NCI-H2196 (cell line): ENCODE results near the gene AMER2.
A peak's percentile ranks its signal among the peaks of the same experiment; 100 is the strongest.

Source experiments
- DNase-seq: peaks from one replicate; lab custom pipeline; 2025; ENCODE audit not compliant: unreplicated experiment; lab: John Stamatoyannopoulos, UW

Gene AMER2, protein sequence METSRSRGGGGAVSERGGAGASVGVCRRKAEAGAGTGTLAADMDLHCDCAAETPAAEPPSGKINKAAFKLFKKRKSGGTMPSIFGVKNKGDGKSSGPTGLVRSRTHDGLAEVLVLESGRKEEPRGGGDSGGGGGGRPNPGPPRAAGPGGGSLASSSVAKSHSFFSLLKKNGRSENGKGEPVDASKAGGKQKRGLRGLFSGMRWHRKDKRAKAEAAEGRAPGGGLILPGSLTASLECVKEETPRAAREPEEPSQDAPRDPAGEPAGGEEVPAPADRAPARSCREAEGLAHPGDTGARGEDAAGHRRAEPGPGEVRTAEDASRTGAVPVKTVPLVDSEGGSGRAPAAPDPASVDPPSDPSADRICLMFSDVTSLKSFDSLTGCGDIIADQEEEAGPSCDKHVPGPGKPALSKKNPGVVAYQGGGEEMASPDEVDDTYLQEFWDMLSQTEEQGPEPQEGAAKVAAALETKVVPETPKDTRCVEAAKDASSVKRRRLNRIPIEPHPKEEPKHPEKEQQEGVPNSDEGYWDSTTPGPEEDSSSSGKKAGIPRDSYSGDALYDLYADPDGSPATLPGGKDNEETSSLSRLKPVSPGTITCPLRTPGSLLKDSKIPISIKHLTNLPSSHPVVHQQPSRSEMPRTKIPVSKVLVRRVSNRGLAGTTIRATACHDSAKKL

DNA sequence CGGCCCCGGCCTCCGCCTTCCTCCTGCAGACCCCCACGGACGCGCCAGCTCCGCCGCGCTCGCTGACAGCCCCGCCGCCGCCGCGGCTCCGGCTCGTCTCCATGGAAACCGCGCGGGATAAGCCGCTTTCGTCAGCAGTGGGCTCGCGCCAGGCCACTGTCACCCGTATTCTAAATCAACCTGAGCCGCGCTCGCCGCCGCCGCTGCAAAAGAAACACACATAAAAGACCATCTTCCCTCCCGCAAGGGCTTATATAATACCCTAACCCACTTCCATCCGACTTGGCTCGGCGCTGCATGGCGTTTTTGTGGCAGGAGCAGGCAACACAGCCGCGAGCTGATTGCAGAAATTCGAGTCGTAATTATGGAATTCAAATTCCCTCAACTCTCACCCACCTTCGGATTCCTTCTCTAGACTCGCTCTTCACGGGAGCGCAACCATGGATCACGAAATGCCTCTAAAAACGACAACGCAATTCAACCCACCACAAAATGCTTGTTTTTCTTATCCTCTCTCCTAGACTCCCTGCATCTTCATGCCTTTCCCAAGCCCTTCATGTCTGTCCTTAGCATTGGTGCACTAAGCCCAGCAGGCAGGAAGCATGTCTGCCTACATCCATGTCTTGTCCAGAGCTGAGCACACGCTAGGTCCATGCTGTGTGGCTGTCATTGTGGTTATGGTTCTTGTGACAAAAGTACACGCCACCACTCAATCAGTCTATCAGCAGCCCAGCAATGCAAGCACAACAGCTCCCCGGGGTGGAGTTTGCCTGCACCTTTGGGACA is at the start of gene AMER2:
AMER2 (minus strand) TSS at position 772 of the 786 bp plus-strand sequence; CDS start at position 103, 669 bp downstream.
- DNase-seq = peak; percentile 37

DNA sequence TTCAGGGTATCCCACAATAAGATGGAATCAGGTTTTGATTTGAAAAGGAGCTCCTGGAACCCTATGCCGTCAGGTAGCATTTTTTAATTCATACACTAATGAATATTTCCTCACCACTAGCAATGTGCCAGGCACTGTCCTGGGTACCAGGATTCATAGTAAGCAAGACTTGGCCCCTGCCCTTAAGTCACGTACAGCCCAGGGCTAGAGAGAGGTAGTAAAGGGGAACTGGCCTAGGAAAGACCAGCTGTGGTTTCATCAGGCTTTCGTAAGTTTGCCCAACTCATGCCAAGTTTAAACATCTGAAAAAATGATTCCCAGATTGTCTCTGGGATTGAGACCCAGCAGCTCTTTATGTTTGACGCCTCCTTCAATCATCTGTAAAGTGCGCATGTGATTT is 45.9 kb upstream of the AMER2 start:
- no peak for DNase-seq

DNA sequence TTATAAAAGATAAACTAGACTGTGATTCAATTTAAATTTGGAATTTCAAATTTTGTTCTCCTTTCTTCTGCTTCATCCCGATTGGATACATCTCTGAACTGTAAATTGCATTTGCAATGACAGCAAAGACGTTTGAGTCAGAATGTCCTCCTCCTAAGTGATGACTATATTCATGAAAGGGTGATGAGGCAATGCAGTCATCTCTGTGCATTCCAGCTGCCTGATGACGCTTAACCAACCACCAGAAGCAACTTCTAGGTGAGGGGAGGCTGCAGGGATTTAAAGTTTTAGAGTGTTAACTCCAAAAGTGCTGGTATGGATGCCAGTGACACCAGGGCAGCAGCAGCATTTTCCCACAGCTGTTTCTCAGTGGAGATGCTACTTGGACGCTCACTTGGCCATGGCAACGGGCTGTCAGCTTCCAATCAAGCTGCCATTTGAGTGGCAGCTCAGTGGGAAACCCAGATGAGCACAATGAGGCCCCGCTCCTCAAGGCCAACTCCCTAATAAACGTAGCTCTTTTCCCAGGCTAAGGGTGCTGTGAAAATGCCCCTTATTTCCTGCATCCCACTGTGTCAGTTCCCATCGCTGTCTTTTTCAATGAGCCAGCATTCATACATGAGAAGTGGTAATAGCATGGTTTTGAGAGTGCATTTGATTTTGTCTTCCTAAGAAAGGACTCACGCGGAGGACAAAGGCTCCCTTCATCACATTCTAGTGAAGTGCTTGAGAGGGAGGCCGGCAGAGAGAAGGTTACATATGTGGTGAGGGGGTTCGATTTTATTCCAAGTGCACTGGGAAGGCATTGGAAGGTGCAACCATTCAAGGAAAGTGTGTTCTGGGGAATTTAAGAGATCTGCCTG is 45.2 kb upstream of the AMER2 start:
- DNase-seq = no peak

DNA sequence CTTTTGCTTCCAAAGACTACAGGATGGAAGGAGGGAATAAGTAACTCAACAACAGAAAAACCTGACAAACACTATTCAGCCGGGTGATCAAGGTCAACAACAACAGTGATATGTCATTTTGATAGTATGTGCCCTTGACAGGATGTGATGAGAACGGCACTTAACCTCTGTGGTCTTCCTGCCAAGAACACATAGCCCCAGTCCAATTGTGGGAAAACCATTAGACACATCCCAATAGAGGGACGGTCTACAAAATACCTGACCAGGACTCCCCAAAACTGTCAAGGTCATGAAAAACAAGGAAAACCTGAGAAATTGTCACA is 43.1 kb upstream of the AMER2 start:
- no peak for DNase-seq

DNA sequence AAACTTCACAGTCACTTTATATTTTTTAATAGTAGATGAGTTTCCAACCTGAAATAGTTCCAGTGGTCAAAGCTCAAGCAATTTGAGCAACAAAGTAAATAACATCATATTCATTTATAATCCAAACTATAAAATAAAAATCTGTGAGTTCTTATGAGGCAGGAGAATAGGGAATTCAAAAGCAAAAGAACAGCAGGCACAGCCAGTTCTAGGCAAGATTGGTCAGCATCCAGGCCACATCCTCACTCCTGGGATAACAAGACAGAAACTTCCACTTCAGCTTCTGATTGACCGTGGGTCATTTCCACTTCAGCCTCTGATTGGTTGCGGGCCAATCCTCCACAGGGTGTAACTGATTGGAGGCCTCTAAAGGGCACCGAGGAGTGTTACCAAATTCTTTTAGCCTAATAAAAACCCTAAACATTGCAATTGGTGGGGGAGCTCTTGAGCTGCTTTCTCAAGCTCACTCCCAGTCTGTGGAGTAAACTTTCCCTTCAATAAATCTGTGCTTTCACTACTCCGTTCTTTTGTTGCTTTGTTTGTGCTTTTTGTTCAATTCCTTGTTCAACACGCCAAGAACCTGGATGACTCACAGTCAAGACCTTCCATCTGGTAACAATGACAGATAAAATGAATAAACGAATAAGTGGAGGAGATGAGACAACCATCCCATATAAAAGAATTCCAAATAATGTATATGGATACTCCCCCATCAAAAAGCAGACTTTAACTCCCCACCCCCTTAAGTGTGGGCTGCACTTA is 42.6 kb upstream of the AMER2 start:
- no peak for DNase-seq

DNA sequence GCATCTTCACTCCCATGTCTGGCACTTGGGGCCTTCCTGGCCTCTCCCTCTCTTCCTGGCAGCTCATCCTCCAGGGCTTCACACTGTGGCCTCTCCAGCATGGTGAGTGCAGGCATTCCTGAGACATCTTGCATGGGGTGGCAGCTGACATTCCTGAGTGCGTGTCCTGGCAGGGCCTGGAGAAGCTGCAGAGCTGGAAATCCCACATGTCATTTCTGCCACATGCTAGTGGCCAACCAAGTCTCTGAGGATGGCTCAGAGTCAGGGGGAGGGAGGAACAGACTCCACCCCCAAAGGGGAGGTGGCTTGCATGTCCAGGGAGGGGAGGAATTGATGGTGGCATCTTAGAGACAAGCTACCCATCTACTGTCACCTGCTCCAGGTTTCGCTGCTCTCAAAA is 41.6 kb upstream of the AMER2 start:
- DNase-seq = no peak

DNA sequence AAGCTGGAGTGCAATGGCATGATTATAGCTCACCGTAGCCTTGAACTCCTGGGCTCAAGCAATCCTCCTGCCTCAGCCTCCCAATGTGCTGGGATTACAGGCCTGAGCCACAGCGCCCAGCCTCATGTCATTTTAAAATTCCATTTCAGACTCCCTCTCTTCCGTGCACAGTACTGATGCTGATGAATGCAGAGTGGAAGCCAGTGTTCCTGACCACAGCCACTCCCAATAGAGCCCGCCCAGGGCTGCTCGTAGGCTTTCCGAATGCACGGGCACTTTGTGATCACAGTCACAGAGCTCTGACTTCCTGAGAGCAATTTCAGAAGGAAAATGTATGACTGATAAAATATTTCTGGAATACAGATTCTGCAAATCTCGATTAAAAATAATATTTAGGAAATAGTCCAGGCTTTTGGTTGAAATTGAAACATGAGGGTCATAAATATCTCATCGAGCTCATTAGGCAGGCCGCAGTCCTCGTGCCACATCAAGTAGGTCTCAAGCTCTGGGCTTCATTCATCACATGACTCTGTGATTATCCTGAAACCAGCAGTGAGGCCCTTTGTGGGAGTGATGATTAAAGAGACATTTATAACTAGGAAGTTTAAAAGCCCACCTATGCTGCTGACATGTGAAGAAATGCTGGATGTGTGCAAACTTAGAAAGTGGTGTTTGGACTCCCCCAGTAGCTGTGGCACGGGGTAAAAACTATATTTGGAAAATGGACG is 38.9 kb upstream of the AMER2 start:
- no peak for DNase-seq

DNA sequence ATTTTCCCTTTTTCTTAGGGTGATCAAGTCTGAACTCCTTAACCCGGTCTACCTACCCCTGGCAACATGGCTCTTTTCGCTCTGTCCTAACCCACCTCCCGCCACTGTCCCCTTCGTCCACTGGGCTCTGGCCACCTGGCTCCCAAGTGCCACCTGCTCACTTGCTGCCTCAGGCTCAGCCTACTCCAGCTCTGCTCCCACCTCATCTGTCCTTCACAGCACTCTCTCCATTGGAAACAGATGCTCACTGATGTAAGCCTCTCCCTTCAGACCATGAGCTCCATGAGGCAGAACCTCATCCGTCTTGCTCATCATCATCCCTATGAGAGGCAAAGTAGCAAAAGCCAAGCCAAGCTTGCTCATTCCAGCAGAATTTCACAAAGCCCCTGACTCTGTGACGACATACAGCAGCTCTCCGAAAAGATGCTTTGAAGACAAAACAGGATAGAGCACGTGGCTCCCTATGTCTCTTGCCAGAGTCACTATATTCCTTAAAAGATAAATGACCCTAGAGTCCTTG is 35.3 kb upstream of the AMER2 start:
- no peak for DNase-seq

DNA sequence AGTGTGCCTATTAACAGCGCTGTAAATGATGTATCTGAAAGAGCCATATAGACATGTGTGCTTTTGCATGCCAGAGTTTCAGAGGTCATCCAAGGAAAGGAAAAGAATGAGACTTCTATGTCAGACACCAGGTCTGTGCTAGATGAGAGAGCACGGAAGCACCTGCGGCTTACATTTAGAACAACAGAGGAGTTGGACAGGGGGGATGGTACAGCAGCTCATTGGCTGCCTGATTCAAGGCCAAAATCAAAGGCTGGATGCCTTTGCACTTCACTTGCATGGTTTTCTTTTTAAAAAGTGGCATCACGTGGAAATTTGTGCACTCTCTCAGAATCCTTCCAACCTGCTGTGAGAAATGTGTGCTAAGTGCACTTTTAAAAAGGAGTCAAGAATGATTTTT is 32.8 kb upstream of the AMER2 start:
- no peak for DNase-seq

DNA sequence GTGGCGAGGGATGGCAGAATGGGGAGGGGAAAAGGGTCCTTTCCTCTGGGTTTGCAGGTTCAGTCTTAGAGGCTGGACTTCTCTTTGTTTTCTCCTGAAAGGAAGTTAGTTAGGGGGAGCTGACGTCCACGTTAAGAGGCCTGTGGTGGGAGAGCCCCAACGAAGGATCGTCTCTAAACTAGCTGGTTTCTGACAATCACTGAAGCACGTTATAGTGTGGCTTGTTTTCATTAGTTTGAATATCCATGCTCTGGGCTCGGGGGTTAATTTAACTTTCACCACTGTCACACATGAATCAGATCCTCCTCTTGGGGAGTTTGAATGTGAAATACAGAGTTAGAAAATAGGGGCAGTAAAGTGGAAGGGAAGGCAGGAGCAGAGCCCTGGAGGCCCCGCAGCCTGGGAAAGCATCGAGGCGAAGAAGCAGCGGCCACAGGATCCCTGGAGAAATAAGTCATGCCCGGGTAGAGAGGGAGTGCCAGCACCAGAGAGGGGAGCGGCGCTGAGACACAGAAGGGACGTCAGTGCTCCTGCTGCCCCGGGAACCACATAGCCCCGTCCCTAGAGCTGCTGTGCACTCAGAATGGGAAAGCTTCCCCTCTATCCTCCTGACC is 31.1 kb upstream of the AMER2 start:
- DNase-seq = no peak

DNA sequence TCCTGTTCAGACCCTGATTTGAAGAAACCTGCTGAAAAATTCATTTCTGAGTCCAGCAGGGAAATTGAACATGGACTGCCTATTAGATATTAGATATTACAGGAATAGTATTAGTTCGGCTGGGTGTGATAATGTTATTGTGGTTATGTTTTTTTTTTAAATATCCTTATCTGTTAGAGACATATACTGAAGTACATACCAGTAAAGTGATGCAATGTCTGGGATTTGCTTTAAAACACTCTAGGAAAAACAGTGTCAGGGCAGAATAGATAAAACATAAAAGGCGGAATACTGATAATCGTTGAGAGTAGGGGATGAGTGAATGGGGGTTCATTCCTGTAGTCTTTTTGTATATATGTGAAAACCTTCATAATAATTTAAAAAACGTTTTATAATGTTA is 28.7 kb upstream of the AMER2 start:
- DNase-seq = no peak

DNA sequence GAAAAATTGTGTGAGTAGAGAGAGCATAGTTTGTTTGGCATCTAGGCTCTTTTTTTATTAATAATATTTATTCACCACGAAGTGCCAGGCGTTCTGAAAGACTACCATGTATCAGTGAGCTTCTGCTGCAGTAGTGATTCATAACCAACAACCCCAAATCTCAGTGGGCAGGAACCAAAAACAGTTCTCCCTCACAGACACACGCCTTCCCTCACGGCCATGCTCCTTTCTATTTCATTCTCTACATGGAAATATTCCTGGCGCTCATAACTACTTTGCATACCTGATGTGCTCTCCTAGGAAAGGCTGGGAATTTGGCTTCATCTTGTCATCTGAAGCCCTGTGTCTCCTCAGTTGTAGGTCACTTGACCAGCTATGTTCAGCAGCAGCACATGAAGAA is 26.6 kb upstream of the AMER2 start:
- no peak for DNase-seq

DNA sequence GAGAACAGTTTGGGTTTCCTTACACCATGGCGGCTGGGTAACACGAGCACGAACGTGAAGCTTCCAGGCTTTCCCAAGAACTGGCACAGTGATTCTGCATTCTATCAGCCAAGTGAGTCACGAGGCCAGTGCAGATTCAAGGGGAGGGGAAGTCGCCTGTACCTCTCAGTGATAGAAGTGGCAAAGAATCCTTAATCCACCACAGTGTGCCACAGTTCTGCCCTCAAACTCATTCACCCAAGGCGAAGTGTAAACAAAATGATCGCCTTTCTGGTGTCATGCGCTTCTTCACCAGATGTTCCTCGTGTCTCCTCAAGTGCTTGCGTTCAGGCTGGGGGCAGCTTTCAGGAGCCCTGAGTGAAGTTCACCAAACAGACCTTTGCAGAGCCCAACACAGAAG is 24.9 kb upstream of the AMER2 start:
- no peak for DNase-seq

DNA sequence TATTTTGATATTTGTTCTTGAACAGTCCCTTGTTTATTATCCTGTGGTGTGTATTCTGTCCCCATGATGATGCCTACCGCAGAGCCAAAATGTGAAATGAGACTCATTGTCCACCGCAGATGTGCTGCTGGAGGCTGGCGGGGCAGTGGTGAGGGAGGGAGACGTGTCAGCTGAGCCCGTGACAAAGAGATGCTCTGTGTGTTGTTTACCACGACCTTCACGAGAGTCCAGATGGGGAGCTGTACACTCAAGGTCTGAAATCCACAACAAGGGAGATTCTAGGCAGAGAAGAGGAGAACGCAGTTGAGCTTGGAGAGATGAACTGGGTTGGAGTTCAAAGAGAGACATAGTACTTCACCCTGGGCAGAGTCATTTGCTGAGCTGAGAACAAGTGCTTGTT is 20.8 kb upstream of the AMER2 start:
- DNase-seq = no peak

DNA sequence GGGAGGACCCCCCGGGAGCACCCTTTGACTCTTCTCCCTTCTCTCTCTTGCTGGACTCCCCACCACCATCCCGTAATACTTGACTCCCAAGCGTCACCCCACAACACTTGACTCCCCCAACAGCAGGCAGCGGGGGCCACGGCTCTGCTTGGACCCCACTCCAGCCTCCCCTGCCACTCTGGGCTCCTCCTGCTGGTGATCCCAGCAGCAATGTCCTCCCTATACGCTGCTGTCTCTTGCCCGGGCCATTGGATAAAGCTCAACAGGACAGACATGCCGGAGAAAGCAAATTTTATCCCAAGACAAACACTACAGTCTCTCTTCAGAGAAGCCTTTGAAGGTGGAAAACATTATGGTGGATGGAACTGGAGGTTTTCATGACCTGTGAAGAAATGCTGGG is 20.4 kb upstream of the AMER2 start:
- no peak for DNase-seq

DNA sequence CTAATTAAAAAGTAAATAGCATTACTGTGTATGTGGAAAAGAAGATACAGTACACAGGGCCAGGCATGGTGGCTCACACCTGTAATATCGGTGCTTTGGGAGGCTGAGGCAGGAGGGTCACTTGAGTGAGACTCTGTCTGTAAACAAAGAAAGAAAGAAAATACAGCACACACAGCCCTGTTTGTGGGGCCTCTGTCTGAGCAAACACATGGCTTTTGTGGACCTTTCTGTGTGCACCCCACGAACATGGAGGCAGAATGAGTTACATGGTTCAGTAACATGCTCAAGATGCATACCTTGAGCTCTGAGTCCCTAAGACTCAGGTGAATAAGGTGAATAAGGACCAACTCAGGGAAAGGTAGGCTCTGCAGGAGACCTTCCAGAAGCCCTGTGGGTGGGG is 20.0 kb upstream of the AMER2 start:
- no peak for DNase-seq

DNA sequence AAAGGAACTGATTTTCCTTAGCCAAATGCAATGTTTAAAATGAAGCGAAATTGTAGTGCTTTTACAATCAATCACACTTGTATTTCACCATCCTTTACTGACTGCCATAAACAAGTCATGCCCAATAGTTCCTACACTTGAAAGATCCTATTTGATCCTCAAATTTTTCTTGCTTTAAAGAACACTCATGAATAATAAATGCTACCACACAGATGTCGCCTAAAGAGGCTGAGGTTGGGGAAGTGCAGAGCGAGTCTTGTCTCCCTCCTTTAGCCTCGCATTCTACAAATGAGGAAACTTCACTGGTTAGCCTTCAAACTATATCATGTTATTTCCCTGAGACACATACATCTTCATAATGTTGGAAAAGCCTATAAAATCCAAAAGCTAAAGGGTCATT is 18.7 kb upstream of the AMER2 start:
- no peak for DNase-seq

DNA sequence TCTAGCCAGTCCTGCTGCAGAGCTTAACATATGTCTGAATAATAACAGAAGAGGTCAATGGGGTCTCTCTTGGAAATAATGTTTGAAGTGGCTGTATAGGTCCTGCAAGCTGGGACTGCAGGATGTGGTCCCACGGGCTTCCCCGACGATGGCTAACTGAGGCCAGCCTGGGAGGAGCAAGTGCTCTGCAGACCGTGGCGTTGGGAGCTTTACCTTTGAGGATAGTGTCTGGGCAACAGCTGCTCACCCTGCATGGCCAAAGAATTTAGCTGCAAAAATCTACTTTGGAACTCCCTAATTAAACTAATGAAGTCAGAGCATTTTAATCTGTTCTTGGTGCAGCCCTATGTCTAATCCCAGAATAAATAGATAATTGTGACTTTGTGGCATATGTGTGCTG is 18.2 kb upstream of the AMER2 start:
- no peak for DNase-seq

DNA sequence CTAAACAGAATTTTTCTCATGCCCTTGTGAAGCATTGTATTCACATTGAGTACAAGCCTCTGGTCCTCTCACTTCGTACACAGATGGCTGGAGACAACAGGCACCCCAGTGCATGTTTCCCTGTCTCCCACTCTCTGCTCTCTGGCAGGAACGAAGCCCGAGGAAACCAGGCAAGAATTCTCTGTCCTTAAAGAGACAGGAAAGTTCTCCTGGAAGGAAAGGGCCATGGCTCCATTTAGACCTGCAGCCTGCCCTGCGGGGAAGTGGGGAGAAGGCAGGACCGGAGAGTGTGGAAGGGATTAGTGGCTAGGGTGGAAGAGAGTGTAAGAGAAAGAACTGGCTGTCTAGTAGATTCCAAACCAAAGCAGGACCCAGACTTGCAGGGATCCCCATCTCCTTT is 15.5 kb upstream of the AMER2 start:
- DNase-seq = no peak
